ENCODE measurements around the gene GP9.
A peak's percentile ranks its signal among the peaks of the same experiment; 100 is the strongest.

GP9 gene

DNA sequence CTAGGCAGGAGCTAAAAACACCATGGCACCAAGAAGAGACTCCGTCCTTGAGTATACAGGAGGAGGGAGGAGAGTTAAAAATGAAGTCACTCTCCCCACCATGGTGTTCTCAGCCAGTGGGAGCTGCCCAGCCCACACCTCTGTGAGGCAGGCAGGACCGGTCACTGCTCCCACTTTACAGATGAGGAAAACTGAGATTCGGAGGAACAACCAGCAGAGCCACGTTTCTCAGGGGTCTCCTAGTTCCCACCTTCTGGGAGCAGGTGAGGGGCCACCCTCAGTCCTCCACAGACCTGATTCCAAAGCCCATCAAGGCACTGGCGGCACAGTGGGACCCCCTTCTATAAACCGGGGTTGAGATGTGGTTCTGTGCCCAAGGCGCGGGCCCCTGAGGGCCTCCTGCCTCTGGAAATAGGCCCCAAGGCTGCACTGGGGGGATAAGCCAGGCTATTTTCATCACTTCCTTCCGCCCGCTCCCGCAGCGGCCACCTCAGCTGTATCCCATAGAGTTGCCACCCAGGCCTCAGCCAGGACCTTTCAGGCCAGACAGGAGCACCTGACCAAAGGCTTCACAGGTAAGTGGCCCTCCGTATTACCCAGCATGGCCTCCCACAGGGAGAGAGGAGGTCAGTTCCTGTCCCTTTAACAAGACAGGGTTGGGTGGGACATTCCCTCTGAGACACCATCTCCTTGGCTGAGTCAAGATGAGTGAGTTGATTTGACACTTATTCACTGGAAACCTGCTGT lies at the start of gene GP9:
Gene GP9 (plus strand): TSS at position 504 of the 747 bp plus-strand sequence. CDS start 961 bp downstream, outside the sequence.
- DNase-seq (ENCODE audit: low spot score), result no peak

DNA sequence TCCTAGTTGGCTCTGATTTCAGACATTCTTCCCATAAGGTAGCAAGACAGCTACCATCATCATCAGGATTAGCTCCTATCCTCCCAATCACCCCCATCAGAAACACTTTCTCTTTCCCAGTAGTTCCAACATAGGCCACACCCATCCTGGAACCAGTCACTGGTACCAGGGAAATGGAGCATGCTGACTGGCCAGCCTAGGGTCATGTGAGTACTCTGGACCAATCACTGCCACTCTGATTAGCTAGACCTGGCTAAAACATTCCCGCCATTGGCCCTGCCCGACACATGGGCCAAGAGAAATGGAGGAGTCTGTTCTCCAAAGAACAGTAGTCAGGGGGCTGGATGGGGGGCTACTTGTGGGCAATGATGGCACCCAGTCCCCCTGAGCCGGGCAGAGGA lies 47.1 kb upstream of the GP9 start:
- DNase-seq (ENCODE audit: low spot score), result no peak

DNA sequence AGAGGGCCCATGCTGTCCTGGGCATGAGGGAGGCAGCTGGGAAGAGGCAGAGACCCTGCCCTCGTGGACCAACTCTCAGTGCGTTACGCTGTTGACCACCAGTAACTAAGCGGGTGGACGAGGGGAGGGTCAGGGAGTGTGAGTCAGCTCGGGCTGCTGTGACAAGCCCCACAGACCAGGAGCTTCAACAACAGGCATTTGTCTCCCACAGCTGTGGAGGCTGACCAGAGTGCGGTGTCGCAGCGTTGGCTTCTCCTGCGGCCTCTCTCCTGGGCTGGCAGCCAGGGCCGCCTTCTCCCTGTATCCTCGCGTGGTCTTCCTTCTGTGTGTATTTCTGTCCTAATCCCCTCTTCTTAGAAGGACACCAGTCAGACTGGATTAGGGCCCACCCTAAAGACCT lies 46.4 kb upstream of the GP9 start:
- DNase-seq (ENCODE audit: low spot score), result no peak

DNA sequence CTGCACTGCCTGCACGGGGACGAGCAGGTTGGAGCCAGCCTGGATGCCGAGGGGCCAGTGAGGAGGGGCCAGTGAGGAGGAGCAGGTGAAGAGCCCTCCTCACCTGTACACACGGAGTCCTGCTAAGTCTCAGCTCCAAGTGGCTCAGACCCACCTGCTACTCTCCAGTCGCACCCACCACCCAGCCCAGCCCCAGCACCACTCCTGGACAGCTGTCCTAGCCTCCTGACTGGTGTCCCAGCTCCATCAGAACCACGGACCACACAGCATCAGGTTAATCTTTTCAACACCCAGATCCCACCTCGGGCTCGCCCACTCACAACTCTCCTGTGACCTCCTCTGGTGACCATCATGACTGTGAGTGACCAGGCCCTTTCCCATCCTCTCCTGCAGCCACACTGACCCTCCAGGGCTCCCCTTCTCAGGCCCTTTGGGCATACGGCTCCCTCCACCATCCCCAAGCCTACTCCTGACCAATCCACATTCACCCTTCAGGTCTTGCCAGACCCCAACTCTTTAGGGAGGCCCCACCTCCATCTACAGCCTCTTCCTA lies 45.7 kb upstream of the GP9 start:
- DNase-seq (ENCODE audit: low spot score), result no peak

DNA sequence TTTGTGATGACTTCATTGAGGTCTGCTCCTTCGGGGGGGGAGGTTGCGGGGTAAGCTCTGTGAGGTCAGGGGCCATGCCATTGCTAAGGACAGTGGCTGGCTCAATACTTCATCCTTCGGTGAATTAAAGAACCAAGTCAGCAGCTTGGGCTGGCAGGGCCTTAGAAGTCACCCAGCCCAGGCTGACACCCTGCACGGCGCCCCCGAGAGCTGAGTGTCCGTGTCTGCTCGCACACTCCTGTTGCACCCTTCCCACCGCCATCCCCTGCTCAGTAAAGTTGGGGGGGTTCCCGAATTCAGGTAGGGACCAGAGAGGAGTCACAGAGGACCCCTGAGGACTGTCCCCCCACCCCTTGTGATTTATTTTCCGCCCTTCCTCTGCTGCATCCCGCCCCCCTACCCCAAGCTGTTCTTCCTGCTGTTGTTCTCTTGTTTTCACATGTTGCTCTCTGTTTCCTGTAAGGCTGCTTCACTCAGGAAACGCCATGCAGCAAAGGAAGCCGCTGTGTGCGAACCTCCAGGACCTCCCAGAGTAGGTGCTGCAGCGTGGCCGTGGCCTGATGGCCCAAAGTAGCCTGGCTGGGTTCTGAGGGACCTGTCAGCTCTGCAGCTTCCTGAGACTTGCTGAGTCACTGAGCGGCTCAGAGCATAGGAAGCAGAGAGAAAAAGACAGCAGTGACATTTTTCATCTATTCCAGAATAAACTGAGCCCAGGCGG lies 45.0 kb upstream of the GP9 start:
- no peak for DNase-seq (ENCODE audit: low spot score)

DNA sequence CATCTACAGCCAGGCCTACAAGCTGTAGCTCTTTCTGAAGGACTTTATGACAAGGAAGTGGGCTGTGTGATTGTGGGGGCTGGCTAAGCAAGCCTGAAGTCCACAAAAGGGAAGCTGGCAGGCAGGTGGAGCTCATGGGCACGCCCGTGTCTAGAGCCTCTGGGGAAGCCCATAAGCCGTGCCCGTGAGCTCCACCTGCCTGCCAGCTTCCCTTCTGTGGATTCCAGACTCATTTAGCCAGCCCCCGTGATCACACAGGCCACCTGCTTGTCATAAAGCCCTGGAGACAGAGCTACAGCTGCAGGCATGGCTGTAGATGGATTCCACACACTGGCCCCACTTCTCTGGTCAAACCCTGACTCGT lies 44.2 kb upstream of the GP9 start:
- DNase-seq (ENCODE audit: low spot score), result no peak

DNA sequence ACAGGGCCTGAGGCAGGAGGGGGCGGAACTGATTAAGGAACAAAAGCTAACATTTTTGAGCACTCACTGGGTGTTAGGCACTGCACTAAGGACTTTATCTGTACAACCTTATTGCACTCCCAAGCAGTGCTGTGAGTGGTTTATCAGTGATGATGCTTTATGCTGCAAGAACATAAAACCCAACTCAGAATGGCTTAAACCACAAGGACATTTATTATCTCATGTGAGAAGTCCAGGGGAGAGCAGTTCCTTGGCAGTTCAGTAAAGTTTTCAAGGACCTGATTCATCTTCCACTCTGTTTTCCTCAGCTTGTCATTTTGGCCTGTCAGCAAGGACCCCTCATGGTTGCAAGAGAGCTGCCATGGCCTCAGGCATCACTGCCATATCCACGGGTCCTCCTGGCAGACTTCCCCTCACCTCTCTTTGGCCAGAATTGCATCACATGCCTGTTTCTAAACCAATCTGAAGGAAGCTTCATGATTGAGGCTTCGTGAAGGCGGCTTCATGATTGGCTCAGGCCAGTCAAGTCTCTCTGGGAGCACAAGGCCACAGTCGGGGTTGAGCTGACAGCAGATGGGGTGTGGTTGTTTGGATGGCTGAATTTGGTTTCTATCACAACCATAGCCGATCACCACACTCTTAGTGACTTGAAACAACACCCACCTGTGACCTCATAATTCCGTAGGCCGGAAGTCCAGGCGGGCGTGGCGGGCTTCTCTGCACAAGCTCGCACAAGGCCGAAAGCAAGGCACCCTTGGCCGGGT lies 43.7 kb upstream of the GP9 start:
- DNase-seq (ENCODE audit: low spot score), result no peak

DNA sequence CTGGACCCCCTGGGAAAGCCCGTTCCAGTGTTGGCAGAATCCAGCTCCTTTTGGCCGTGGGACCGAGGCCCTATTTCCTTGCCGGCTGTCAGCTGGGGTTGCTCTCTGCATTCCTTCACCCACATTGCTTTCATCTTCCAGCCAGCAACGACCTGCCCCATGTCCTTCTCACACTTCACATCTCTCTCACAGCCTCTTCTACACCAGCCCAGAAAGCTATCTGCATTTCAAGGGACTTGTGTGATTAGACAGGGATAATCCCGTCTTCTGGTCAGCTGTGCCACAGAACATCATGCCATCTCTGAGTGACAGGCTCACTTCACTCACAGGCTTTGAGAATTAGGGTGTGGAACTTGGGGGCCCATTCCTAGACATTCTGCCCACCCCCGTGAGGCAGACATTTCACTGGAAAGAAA lies 43.1 kb upstream of the GP9 start:
- DNase-seq (ENCODE audit: low spot score), result no peak

DNA sequence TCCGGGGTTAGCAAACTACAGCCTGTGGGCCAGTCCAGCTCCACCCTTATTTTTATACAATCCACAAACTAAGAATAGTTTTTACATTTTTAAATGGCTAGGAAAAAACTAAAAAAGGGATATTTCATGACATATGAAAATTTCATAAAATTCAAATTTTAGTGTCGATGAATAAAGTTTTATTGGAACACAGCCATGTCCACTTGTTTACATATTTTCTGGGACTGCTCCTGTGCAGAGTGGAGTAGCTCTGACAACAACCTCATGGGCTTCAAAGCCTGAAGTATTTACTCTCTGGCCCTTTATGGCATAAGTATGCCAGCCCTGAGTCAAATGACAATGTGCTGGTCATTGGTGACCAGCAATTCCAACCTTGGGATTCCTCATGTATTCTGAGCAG lies 42.3 kb upstream of the GP9 start:
- DNase-seq (ENCODE audit: low spot score), result no peak

DNA sequence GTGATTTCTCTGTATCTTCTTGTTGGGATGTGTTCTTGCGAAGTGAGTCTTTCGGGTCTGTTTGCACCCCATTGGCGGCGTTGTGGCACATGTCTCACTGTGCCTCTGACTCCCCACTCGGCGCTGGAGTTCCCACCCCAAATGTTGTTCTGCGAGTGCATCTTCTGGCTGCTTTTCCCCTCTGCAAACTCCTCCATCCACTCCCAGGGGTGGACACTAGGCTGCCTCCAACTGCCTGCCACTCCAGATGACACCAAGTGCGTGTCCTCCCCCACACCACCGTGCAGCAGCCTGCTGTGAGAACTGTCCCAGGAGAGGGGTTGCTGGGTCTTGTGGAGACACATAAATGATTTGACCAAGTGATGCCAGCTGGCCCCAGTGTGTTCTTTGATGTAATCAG lies 41.8 kb upstream of the GP9 start:
- DNase-seq (ENCODE audit: low spot score), result no peak

DNA sequence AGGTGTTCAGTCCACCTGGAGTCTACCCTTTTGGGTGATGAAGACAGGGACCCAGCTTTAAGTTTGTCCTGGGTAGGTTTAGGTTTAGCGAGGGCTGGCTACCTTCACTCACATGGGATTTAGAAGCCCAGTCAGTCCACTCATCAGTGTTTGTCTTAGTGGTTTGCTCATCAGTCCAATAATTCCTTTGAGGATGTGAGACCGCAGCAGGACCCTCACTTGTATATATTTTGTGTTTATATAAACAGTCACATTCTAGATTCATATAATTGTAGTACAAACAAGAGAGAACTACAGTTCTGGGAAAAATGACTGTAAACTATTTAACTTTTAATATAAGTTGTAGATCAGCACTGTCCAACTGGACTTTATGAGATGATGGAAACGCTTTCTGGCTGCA lies 41.3 kb upstream of the GP9 start:
- no peak for DNase-seq (ENCODE audit: low spot score)

DNA sequence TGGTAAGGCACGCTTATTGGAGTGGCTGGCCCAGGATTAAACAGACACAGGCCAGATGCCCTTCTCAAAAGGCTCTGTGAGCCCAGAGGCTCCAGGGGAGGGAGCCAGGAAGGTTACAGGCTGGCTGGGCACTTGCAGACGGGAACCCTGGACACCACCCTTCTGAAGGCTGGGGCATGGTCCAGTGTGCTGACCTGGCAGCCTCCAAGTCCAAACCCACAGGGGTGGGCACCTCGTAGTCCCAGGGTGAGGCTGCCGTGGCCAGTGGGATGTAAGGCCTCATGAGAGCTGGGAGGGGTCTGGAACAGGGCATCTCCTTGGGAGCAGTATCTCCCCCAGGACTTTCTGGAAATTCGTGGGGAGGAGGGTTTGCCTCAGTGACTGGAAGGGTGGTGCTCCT lies 39.9 kb upstream of the GP9 start:
- DNase-seq (ENCODE audit: low spot score), result no peak

DNA sequence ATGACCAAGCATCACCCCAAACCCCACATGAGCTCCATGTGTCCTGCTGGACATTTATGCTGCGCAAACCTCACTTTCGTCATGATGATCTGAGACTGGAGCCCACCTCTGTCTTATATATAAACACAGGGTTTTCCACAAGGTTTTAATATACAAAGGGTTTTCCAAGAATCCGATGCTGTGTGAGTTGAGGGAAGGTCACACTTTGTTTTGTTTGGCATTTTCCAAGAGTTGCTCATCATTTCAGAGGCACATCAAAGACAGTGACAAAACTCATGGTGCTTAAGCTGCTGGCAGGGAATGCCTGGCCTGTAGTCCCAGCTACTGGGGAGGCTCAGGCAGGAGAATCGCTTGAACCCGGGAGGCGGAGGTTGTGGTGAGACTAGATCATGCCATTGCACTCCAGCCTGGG lies 39.4 kb upstream of the GP9 start:
- DNase-seq (ENCODE audit: low spot score), result peak; percentile 41

DNA sequence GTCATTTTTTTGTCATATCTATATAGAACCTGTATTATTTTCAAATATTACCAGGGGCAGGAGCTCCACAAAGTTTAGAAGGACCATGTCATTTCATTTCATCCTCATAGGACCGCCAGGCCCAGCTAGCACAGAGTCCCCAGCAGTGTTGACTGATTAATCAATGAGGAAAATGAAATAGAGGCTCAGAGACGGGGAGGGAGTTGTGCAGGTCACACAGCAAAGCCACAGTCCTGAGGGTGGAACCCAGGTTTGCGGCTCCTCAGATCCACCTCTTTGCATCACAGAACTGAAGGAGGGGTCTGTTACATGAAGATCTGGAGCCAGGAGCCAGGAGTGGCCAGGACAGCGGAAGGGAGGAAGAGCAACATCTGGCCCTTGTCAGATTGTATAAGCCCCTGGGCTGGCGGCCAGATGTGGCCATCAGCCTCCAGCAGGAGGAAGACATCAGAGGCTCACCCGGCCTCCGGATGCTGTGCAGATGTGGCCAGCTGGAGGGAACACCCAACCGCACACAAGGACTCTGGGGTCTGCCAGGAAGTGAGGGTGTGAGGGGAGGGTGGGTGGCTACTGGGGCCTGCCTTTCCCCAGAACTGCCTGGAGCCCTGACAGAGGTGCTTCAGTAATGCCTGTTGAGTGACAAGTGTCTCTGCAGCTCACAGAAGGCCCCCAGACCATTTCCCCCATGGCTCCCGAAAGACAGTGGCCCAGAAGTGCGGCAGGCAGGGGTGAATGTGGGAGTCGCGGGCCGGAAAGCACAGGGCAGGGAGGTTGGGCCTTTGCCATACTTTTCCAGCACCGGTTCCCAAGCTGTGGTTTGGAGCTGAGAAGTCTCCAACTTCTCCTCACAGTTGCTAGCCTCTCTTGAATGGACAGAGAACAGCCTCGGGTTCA lies 38.2 kb upstream of the GP9 start:
- peak; percentile 49 for DNase-seq (ENCODE audit: low spot score)

DNA sequence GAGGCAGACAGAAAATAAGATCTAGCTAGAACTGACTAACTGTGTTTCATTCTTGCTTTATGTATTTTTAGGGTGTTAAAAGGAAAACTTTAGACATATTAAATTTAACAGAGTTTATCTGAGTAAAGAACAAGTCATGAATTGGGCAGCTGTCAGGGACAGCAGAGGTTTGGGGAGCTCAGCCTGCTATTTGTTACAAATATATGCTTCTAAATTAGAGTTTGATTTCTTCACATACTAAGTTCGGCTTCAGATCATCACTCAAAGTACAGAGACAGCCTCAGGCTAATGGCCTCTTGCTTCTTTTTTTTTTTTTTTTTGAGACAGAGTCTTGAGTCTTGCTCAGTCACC lies 37.6 kb upstream of the GP9 start:
- no peak for DNase-seq (ENCODE audit: low spot score)

DNA sequence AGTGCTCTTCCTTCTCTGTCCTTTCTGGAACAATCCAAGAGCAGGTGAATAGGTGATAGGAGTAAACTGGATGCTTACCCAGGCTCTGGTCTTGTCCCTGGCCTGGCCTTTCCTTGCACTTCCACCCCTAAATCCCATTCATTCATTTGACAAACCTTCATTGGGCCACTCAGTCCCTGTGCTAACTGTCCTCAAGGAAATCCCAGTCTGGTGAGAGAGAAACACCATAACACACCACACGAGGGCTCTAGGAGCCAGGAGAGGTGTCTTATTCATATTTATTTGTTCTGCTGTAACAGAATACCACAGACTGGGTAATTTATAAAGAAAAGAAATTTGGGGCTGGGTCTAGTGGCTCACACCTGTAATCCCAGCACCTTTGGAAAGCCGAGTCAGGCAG lies 36.7 kb upstream of the GP9 start:
- no peak for DNase-seq (ENCODE audit: low spot score)

DNA sequence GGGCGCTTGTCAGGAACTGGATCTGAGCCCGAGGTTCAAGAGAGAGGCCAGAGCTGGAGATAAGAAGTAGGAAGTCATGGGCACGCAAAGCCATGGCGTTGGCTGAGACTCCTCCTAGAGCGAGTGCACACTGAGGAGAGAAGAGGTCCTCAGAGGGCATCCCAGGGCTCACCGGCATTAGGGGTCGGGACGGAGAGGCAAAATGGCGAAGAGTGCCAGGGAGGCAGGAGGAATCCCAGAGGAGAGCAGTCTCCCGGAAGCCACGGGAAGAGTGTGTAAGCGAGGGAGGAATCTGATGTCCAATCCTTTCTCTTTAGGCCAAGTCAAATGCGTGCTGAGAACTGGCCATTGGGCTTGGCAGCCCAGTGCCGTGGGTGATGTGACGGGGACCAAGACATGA lies 35.5 kb upstream of the GP9 start:
- DNase-seq (ENCODE audit: low spot score), result no peak

DNA sequence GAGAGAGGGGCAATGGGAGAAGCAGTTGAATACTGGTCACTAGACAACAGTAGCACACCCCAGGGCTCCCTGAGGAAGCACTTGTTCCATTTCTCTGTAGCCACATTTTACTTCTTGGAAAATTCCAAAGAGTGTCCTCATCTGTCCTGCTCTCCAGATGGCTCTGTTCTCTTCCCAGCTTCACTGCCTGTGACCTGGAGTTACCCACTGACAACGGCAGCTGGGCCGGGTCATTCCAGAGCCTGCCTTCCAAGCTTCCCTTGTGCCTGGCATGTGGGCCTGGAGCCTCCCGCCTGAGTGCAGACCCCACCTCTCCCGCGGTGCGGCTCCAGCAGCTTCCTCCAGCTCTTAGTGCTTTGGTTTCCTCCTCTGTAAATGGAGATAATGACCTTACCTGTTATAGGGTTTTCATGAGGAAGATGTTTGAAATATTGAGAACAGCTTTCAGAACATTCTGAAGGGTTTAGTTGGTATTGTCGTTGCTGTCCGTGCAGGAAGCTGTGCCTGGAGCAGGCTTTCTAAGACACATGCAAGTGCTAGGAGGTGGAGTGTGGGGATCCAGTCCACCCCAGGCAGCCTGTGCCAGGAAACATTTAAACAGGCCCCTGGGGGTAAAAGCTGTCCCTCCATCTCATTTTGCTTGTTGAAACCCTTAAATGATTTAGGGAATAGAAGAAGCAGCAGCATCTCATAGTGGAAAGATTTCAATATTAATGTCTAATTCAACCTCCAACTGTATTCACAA lies 34.7 kb upstream of the GP9 start:
- peak; percentile 65 for DNase-seq (ENCODE audit: low spot score)

DNA sequence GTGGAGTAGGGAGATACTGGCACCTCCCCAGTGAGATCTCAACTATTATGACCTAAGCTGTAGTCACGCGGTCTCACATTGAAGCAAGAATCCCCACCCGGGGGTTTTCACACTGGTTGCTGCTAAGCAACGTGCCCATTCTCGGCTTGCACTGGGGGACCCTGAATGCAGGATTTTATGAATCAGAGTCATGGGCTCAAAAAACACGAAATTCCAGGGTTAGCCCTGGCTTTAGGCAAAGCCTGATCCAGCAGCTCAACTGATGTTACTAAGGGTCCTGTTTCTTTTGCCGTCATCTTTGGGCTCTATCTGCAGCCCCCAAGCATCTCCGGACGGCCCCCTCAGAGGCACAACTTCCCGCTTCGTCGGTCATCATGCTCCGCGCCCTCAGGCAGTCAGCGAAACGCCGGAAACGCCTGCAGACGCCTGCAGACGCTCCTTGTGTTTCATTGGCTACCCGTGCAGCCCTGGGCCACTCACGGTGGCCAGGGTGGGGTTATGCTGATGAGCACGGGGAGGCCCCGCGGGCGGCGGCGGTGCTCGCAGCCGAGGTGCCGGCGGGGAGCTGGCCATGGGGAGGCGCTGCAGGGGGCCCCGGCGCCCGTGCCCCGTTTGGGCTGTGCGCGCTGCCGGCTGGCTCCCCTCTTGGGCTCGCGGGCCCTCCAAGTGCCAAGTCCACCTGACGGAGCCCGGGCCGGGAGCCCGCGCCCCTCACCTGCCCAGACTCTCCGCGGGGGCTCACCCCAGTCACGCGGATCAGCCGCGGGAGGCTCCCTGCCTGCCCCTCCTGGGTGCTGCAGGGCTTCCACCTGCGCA lies 33.6 kb upstream of the GP9 start:
- peak; percentile 92 for DNase-seq (ENCODE audit: low spot score)

DNA sequence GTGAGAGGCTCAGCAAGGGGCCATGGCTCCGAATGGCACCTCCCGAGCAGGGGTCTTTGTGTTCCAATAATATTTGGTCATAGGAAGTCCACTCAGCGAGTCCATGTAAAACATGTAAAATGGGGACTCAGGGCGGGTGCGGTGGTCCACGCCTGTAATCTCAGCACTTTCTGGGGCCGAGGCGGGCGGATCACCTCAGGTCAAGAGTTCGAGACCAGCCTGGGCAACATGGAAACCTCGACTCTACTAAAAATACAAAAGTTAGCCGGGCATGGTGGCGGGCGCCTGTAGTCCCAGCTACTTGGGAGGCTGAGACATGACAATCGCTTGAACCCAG lies 33.1 kb upstream of the GP9 start:
- no peak for DNase-seq (ENCODE audit: low spot score)
